A549 (cell line): ENCODE data around the gene SETX. TPM values are rescaled to one million over a fixed set of nuclear protein-coding genes. Genes with fewer than 3 reads are reported as not detected.

Experiments
- ATAC-seq, 2 experiments: fragments of 200-7000 bp in 1 of 2; fragments of >200 bp in 1 of 2; cut with Nextera tagmentation in 1 of 2; cut with Tn5 transposase in 1 of 2; 3 replicates each; pipeline versions ENCODE4 v1.8.0 to v1.9.1; 2018 to 2020; ENCODE audit warnings: mild to moderate bottlenecking in 1 of 2, moderate library complexity in 1 of 2
- CTCF ChIA-PET: fragments of 300-600 bp; sonication (Branson Sonifier 250); formaldehyde crosslinking; extraction: SDS; loops from one replicate; lab custom pipeline; 2021; ENCODE audit warnings: antibody characterized with exemption, inconsistent platforms; lab: Yijun Ruan, JAX
- POLR2A ChIA-PET: fragments of 350-600 bp; formaldehyde crosslinking; extraction: SDS; loops from one replicate; lab custom pipeline; 2021; ENCODE audit warnings: antibody characterized with exemption, inconsistent platforms; lab: Yijun Ruan, JAX
- DNase-seq, 2 experiments: peaks; one replicate each; pipeline versions ENCODE4 v3.0.0 to v3.0.0-alpha.2; 2011 to 2016; ENCODE audit warnings: low read depth in 1 of 2, low spot score in 1 of 2
- FAIRE-seq: peaks from 2 replicates; lab custom pipeline; 2011; peaks lifted over from hg19 to GRCh38; lab: Jason Lieb, UNC
- H3K27ac ChIP-seq, 2 experiments: fragments of >200 bp; sonication (Bioruptor Twin); formaldehyde crosslinking; 3 replicates each; pipeline ENCODE4 v1.5.1; 2016 to 2017
- H3K4me1 ChIP-seq: fragments of >200 bp; sonication (Bioruptor Twin); formaldehyde crosslinking; 3 replicates; pipeline ENCODE4 v1.6.1; 2016
- H3K4me2 ChIP-seq: fragments of >200 bp; sonication (Bioruptor Twin); formaldehyde crosslinking; 3 replicates; pipeline ENCODE4 v1.6.1; 2016
- H3K4me3 ChIP-seq: fragments of >200 bp; sonication (Bioruptor Twin); formaldehyde crosslinking; 3 replicates; pipeline ENCODE4 v1.5.1; 2016
- H3K9me3 ChIP-seq: fragments of >200 bp; sonication (Bioruptor Twin); formaldehyde crosslinking; 3 replicates; pipeline ENCODE4 v1.6.1; 2016
- BCL3 ChIP-seq: fragments of >200 bp; sonication (Bioruptor Twin); formaldehyde crosslinking; IDR thresholded peaks from 3 replicates; pipeline ENCODE4 v1.6.1; 2016
- BHLHE40 ChIP-seq: IDR thresholded peaks from 2 replicates; pipeline ENCODE4 v1.6.1; 2012; ENCODE audit warnings: low read depth, low read length, inconsistent platforms
- CBX8 ChIP-seq: fragments of 200-600 bp; sonication (generic); IDR thresholded peaks from 2 replicates; pipeline ENCODE4 v1.6.1; 2016
- CHD2 ChIP-seq: fragments of 150-350 bp; IDR thresholded peaks from 2 replicates; pipeline ENCODE4 v1.6.1; 2014; ENCODE audit warnings: low read length; ENCODE audit not compliant: partially characterized antibody
- CHD4 ChIP-seq: fragments of 200-600 bp; sonication (generic); IDR thresholded peaks from 2 replicates; pipeline ENCODE4 v1.6.1; 2016; ENCODE audit warnings: antibody characterized with exemption, mild to moderate bottlenecking, borderline replicate concordance
- EHF ChIP-seq: fragments of 250-450 bp; sonication (Bioruptor Pico); IDR thresholded peaks from 2 replicates; pipeline ENCODE4 v1.5.0; 2020; ENCODE audit warnings: mild to moderate bottlenecking
- ESRRA ChIP-seq: fragments of 150-350 bp; IDR thresholded peaks from 2 replicates; pipeline ENCODE4 v1.6.1; 2014; ENCODE audit warnings: mild to moderate bottlenecking, low read length, borderline replicate concordance
- FOSL2 ChIP-seq, 2 experiments: fragments of 450-650 bp in 1 of 2; fragments of >200 bp in 1 of 2; sonication (Bioruptor Twin) in 1 of 2; formaldehyde crosslinking; IDR thresholded peaks; 2 replicates each; pipeline versions ENCODE4 v1.5.0 to v1.6.1; 2016 to 2020; ENCODE audit warnings: mild to moderate bottlenecking in 1 of 2, moderate library complexity in 1 of 2
- GATA3 ChIP-seq: IDR thresholded peaks from 2 replicates; pipeline ENCODE4 v1.6.1; 2012; ENCODE audit warnings: borderline replicate concordance
- HDAC2 ChIP-seq: fragments of 200-600 bp; sonication (generic); IDR thresholded peaks from 2 replicates; pipeline ENCODE4 v1.6.1; 2016
- HEYL ChIP-seq: fragments of 250-450 bp; sonication (Bioruptor Pico); IDR thresholded peaks from 2 replicates; pipeline ENCODE4 v1.8.0; 2021; ENCODE audit warnings: mild to moderate bottlenecking, moderate library complexity
- HOXB13 ChIP-seq: fragments of 250-450 bp; sonication (Bioruptor Pico); IDR thresholded peaks from 2 replicates; pipeline ENCODE4 v1.5.0; 2020; ENCODE audit warnings: low read depth, mild to moderate bottlenecking, moderate library complexity
- HOXB5 ChIP-seq: fragments of 250-450 bp; sonication (Bioruptor Pico); IDR thresholded peaks from 2 replicates; pipeline ENCODE4 v1.5.0; 2020; ENCODE audit warnings: mild to moderate bottlenecking, moderate library complexity
- JUNB ChIP-seq: fragments of >200 bp; sonication (Bioruptor Twin); formaldehyde crosslinking; IDR thresholded peaks from 2 replicates; pipeline ENCODE4 v1.6.1; 2016
- KDM5A ChIP-seq: fragments of 200-600 bp; sonication (generic); IDR thresholded peaks from 2 replicates; pipeline ENCODE4 v1.6.1; 2016; ENCODE audit warnings: antibody characterized with exemption, mild to moderate bottlenecking
- NPAS2 ChIP-seq: fragments of 250-450 bp; sonication (Bioruptor Pico); IDR thresholded peaks from 2 replicates; pipeline ENCODE4 v1.8.0; 2022; ENCODE audit warnings: mild to moderate bottlenecking, moderate library complexity, borderline replicate concordance
- PHF8 ChIP-seq: fragments of 200-600 bp; sonication (generic); IDR thresholded peaks from 2 replicates; pipeline ENCODE4 v1.6.1; 2016; ENCODE audit warnings: low read depth, mild to moderate bottlenecking, antibody characterized with exemption, moderate library complexity, borderline replicate concordance
- POLR2A ChIP-seq: IDR thresholded peaks from 2 replicates; pipeline ENCODE4 v1.6.1; 2012; ENCODE audit warnings: mild to moderate bottlenecking, low read length
- POLR2AphosphoS2 ChIP-seq: conservative IDR thresholded peaks from 2 replicates; pipeline ENCODE4 v1.6.1; 2012; ENCODE audit warnings: low read length, improper control_type of control experiment, inconsistent platforms
- RCOR1 ChIP-seq: fragments of 150-350 bp; IDR thresholded peaks from 2 replicates; pipeline ENCODE4 v1.6.1; 2014; ENCODE audit warnings: antibody characterized with exemption, low read length, low read depth
- RFX5 ChIP-seq: fragments of 450-650 bp; IDR thresholded peaks from 2 replicates; pipeline ENCODE4 v1.7.1; 2014; ENCODE audit warnings: antibody characterized with exemption, mild to moderate bottlenecking, moderate library complexity
- RNF2 ChIP-seq: fragments of 200-600 bp; sonication (generic); IDR thresholded peaks from 2 replicates; pipeline ENCODE4 v1.6.1; 2016; ENCODE audit warnings: low read depth, mild to moderate bottlenecking, antibody characterized with exemption, moderate library complexity, borderline replicate concordance
- SMC3 ChIP-seq: fragments of >200 bp; sonication (Bioruptor Twin); formaldehyde crosslinking; IDR thresholded peaks from 3 replicates; pipeline ENCODE4 v1.6.1; 2018; ENCODE audit warnings: inconsistent platforms
- TFCP2L1 ChIP-seq: fragments of 250-450 bp; sonication (Bioruptor Pico); IDR thresholded peaks from 2 replicates; pipeline ENCODE4 v1.5.0; 2021; ENCODE audit warnings: mild to moderate bottlenecking
- ZC3H11A ChIP-seq: fragments of 450-650 bp; IDR thresholded peaks from 2 replicates; pipeline ENCODE4 v1.6.1; 2014; ENCODE audit warnings: antibody characterized with exemption, mild to moderate bottlenecking
- ZSCAN20 ChIP-seq: fragments of 250-450 bp; sonication (Bioruptor Pico); IDR thresholded peaks from 2 replicates; pipeline ENCODE4 v1.8.0; 2022; ENCODE audit warnings: mild to moderate bottlenecking, moderate library complexity
- WGBS: methylation state at CpG from one replicate; pipeline ENCODE4 v1.1.6; 2017; ENCODE audit errors: missing lambda C conversion rate; 5-methylcytosine and 5-hydroxymethylcytosine counted together
- polyA plus RNA-seq, 4 experiments: library from polyadenylated mRNA; depleted of rRNA in 3 of 4; stranded (reverse); fragments of >200 nt; fragmentation: RNase III in 1 of 4; extraction: RNeasy Plus Mini Kit Qiagen cat#74134 plus additional on column Dnase treatment in 1 of 4; gene quantifications; 2 replicates in 3 of 4; 3 replicates in 1 of 4; pipeline ENCODE4 v1.2.3, GENCODE V29; 2011 to 2017
- TF ChIP-seq, protein P1 (sequence below): IDR thresholded peaks from 2 replicates; pipeline ENCODE4 v1.6.1; 2012; ENCODE audit warnings: low read depth, borderline replicate concordance
- TF ChIP-seq, protein P2 (sequence below): fragments of 250-450 bp; sonication (Bioruptor Pico); IDR thresholded peaks from 2 replicates; pipeline ENCODE4 v1.5.0; 2021; ENCODE audit warnings: mild to moderate bottlenecking, moderate library complexity, borderline replicate concordance
- TF ChIP-seq, protein P3 (sequence below): fragments of >200 bp; sonication (Bioruptor Twin); formaldehyde crosslinking; IDR thresholded peaks from 2 replicates; pipeline ENCODE4 v1.6.1; 2016

The SETX gene
- polyA plus RNA-seq, 2 of the 4 experiments (the other 2 are of a cell fraction), result 14.7 to 34.3 TPM

- TF ChIP-seq POLR2AphosphoS2 (no peak), ESRRA (no peak), HEYL (no peak), RCOR1 (no peak), POLR2A (no peak), HDAC2 (no peak), HOXB13 (CRISPR knock-in tag) (no peak), RFX5 (no peak), BCL3 (no peak)
- TF ChIP-seq, protein P1, sequence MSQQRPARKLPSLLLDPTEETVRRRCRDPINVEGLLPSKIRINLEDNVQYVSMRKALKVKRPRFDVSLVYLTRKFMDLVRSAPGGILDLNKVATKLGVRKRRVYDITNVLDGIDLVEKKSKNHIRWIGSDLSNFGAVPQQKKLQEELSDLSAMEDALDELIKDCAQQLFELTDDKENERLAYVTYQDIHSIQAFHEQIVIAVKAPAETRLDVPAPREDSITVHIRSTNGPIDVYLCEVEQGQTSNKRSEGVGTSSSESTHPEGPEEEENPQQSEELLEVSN, result no peak
- TF ChIP-seq, protein P2, sequence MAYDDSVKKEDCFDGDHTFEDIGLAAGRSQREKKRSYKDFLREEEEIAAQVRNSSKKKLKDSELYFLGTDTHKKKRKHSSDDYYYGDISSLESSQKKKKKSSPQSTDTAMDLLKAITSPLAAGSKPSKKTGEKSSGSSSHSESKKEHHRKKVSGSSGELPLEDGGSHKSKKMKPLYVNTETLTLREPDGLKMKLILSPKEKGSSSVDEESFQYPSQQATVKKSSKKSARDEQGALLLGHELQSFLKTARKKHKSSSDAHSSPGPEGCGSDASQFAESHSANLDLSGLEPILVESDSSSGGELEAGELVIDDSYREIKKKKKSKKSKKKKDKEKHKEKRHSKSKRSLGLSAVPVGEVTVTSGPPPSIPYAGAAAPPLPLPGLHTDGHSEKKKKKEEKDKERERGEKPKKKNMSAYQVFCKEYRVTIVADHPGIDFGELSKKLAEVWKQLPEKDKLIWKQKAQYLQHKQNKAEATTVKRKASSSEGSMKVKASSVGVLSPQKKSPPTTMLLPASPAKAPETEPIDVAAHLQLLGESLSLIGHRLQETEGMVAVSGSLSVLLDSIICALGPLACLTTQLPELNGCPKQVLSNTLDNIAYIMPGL, result no peak
- Histone ChIP-seq H3K27ac (peak overlapping the region in 1 of 2 experiments; percentile 79; a peak in 3 of 6 replicates), H3K4me2 (peak overlapping the region; percentile 100), H3K4me1 (peaks cover 16% of the 10 kb centered on the region; the same call in 2 of the 3 replicates), H3K9me3 (no peaks in the 10 kb centered on the region), H3K4me3 (peak overlapping the region; percentile 78)
- FAIRE-seq (no peak), ATAC-seq (0 out of 6 replicates have a peak, but pooled peaks of 1 of the 2 experiments have one; percentile 0), DNase-seq (no peak)
- ChIA-PET POLR2A (no interaction called here), CTCF (interaction anchor here (0.9 to 10.6 kb wide), 8 partner anchors 9 to 480 kb away, joined by 3 to 232 read pairs (median 9); partner anchors contain the start of gene NTNG2)
- 62% methylated on average over 10 of the region's 21 CpGs for WGBS
These were observed 114.6 kb downstream of the SETX start for GRCh38 chr9:132239999-132240840.

- H3K4me3 ChIP-seq, result no peak overlapping the region
- DNase-seq, result no peak
- H3K27ac ChIP-seq, result no peak overlapping the region
- no peak overlapping the region for H3K4me2 ChIP-seq
- no peak for FAIRE-seq
- ChIA-PET CTCF (interaction anchor here (0.6 to 10.6 kb wide), 12 partner anchors 9 to 1183 kb away, joined by 3 to 232 read pairs (median 6); partner anchors contain the start of gene NTNG2), POLR2A (no interaction called here)
- peaks cover 16% of the 10 kb centered on the region; the same call in 2 of the 3 replicates for H3K4me1 ChIP-seq
- H3K9me3 ChIP-seq, result no peaks in the 10 kb centered on the region
- WGBS, result 67% methylated on average over 3 of the region's 3 CpGs
- TF ChIP-seq TFCP2L1 (CRISPR knock-in tag), result no peak
- TF ChIP-seq ZC3H11A, result no peak
- no peak for TF ChIP-seq SMC3
- TF ChIP-seq BHLHE40, result no peak
- TF ChIP-seq, protein P1, result no peak
- TF ChIP-seq CBX8, result no peak
- no peak for TF ChIP-seq EHF (CRISPR knock-in tag)
- TF ChIP-seq HEYL, result no peak
- no peak for TF ChIP-seq GATA3
- ATAC-seq, result no peak
These were observed 115.3 kb downstream of the SETX start for GRCh38 chr9:132239518-132239917.

GRCh38 chr9:132238992-132239391 lies 115.8 kb downstream of the SETX start:
- no peaks in the 10 kb centered on the region for H3K9me3 ChIP-seq
- no peak overlapping the region for H3K4me3 ChIP-seq
- H3K4me1 ChIP-seq, result peaks cover 16% of the 10 kb centered on the region; the same call in 2 of the 3 replicates
- DNase-seq (no peak), FAIRE-seq (no peak), ATAC-seq (no peak)
- ChIA-PET CTCF (interaction anchor here (0.6 to 10.6 kb wide), 14 partner anchors 8 to 1183 kb away, joined by 3 to 232 read pairs (median 4); partner anchors contain the start of gene NTNG2), POLR2A (no interaction called here)
- WGBS, result 88% methylated on average over 18 of the region's 19 CpGs
- no peak overlapping the region for H3K27ac ChIP-seq
- no peak overlapping the region for H3K4me2 ChIP-seq
- TF ChIP-seq POLR2AphosphoS2 (no peak), JUNB (no peak), CHD4 (no peak), NPAS2 (CRISPR knock-in tag) (no peak), ZSCAN20 (no peak), CHD2 (no peak), FOSL2 (IDR thresholded peaks at IDR 0.05) (no peak), FOSL2 (CRISPR knock-in tag; IDR thresholded peaks at IDR 0.05) (no peak), HOXB5 (CRISPR knock-in tag) (no peak), RNF2 (no peak), KDM5A (no peak), PHF8 (no peak), ESRRA (no peak)
- TF ChIP-seq, protein P3, sequence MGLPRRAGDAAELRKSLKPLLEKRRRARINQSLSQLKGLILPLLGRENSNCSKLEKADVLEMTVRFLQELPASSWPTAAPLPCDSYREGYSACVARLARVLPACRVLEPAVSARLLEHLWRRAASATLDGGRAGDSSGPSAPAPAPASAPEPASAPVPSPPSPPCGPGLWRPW, result no peak
